ENCODE data around the gene PRKAB1.
"Not testable (repeated sequence)": the region's sequence is repeated elsewhere in the genome, so short reads cannot be mapped to it uniquely, and the experiment has no call there.

PRKAB1 gene

DNA sequence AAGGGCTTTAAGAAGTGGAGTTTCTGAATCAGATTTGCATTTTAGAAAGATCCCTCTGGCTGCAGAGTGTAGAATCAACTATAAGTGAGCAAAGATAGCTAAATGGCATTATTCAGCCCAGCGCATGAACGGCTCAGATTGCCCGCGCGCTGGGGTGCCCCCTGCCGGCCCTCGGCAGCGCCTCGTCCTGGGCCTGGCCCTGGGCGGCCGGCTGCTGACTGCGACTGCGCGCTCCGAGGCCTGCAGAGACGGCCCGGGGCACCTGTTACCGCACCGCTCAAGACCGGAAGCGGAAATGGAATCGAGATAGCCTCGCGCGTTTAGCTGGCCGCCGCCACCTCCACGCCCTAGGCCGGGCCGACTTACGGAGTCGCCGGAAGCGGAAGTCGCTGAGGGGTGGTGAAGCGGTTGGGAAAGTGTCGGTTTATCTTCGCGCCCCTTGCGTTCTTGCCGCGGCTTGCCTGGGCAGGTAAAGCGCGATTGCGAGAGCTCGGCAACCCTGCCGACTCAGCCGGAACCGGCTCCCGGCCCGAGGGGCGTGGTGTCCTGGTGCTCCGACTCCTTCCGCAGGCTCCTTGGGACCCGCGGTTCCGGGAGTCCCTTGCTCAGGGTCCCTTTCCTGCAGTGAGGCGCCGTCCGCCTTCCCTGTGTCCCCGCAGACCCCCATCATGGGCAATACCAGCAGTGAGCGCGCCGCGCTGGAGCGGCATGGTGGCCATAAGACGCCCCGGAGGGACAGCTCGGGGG is at the start of gene PRKAB1:
Gene PRKAB1, plus strand, starts transcription at position 557 of the 747 bp plus-strand sequence. Its CDS starts 112 bp downstream, at position 669.
- DNase-seq (ENCODE audit: low read depth): peak; percentile 94

DNA sequence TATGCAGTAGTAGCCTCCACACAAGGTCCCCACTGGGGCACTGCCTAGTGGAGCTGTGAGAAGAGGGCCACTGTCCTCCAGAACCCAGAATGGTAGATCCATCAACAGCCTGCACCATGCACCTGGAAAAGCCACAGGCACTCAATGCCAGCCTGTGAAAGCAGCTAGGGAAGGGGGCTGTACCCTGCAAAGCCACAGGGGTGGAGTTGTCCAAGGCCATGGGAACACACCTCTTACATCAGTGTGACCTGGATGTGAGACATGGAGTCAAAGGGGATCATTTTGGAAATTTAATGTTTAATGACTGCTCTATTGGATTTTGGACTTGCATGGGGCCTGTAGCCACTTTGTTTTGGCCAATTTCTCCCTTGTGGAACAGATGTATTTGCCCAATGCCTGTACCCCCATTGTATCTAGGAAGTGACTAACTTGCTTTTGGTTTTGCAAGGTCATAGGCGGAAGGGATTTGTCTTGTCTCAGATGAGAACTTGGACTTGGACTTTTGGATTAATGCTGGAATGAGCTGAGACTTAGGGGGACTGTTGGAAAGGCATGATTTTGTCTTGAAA is 49.5 kb upstream of the PRKAB1 start:
- not testable (repeated sequence) for DNase-seq (ENCODE audit: low read depth)

DNA sequence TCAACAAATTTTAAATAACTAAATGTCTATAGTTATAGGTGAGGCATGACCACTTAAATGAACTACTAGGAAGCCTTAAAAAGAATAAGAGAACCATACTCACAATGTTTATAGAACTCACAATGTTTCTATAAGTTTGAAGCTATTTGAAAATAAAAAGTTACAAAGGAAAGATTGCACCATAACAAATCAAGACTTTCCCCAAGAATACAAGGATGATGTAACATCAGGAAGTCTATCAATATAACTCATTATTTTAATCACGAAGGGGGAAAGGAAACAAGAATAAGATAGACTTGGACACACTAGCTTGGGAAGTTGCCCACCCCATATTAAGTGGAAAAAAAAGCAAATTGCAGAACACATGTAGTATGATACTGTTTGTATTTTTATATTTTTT is 47.4 kb upstream of the PRKAB1 start:
- no peak for DNase-seq (ENCODE audit: low read depth)

GRCh38 chr12:119621878-119622277 is 46.1 kb upstream of the PRKAB1 start:
- peak; percentile 9 for DNase-seq (ENCODE audit: low read depth)

GRCh38 chr12:119624966-119625365 is 43.0 kb upstream of the PRKAB1 start:
- DNase-seq (ENCODE audit: low read depth): no peak

DNA sequence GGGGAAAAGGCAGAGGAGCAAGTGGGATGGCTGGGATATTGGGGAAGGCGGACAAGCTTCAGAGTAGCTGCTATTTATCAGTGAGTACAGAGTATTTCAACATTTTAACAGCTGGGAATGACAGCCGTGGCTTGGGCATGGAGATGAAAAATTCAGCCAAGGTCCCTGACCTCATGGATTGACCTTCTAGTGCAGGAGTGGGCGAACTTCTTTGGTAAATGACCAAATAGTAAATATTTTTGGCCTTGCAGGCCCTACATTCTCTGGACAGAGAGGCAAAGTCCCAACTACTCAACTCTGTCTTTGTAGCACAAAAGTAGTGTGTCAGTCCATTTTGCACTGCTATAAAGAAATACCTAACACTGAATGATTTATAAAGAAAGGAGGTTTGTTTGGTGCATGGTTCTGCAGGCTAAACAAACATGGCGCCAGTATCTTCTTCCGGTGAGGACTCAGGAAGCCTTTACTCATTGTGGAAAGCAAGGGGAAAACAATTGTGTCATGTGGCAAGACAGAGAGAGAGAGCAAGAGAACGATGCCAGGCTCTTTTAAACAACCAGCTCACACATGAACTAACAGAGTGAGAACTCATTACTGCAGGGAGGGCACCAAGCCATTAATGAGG is 40.8 kb upstream of the PRKAB1 start:
- no peak for DNase-seq (ENCODE audit: low read depth)

GRCh38 chr12:119627686-119628085 is 40.2 kb upstream of the PRKAB1 start:
- DNase-seq (ENCODE audit: low read depth): no peak

GRCh38 chr12:119630223-119630780 is 37.6 kb upstream of the PRKAB1 start:
- DNase-seq (ENCODE audit: low read depth): no peak

GRCh38 chr12:119630962-119631550 is 36.9 kb upstream of the PRKAB1 start:
- no peak for DNase-seq (ENCODE audit: low read depth)

DNA sequence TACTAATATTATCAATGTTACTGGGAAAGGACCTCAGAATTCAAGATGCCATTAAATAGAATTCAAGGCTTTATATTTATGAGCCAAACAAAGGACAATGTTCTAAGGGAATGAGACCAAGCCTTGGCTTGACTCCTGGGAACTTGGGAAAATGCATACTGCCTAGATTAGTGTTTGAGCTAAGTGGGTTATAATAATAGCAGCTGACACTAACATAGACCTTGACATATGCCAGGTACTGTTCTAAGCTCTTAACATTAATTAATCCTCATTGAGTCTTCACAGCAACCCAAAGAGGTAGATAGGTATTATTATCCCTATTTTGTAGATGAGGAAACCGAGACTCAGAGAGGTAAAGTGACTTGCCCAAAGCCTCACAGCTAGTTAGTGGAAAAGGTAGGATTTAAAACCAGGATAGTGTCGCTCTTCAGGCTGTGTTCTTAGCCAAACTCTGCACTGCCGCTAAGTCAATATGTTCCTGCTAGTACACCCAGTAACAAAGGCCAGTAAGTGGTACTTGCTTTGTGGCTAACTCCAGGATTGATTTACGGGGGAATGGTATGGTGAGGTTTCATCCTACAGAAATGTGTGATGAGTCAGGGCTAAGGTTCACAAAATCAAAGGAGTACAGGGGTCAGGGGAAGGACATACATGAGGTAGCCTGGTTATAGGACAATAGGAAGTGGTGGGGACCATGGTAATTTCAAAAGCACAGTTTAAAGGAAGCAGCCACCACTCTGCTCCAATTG is 35.8 kb upstream of the PRKAB1 start:
- no peak for DNase-seq (ENCODE audit: low read depth)

DNA sequence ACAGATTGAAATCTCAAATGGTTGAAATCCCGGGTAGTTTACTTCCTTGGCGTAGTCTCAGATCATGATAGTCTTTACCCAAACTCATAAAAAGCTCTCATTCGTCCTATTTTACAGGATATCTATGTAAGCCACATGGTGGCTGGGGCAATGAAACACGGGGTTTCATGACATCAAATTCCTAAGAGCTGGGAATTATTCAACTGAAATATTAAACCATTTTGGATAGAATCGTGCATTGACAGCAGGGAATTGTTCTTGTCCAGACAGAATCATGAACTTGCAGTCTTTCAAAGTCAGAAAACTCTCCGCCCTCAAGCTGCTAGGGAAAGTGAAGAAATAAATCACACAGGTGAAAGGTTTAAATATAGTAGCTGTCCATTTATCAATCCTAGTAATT is 33.2 kb upstream of the PRKAB1 start:
- DNase-seq (ENCODE audit: low read depth): no peak

- no peak for DNase-seq (ENCODE audit: low read depth)
These were observed 24.9 kb upstream of the PRKAB1 start for GRCh38 chr12:119642986-119643385.

DNA sequence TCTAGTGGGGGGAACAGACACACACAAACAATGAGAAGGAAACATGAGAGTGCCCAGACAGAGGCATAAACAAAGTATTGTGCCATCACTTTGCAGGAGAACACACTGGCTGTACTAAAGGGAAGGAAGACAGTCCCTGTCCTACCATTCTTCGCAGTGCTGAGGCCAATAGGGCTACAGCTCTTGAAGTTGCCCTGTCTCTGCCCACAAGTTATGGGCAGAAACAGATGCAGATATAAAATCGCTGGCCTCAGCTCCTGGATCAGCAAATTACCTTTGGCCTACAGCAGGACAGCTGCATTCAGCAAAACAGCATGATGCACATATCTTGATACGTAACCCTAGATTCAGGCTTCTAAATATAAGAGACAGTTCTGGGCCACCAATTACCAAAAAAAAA is 23.0 kb upstream of the PRKAB1 start:
- no peak for DNase-seq (ENCODE audit: low read depth)

DNA sequence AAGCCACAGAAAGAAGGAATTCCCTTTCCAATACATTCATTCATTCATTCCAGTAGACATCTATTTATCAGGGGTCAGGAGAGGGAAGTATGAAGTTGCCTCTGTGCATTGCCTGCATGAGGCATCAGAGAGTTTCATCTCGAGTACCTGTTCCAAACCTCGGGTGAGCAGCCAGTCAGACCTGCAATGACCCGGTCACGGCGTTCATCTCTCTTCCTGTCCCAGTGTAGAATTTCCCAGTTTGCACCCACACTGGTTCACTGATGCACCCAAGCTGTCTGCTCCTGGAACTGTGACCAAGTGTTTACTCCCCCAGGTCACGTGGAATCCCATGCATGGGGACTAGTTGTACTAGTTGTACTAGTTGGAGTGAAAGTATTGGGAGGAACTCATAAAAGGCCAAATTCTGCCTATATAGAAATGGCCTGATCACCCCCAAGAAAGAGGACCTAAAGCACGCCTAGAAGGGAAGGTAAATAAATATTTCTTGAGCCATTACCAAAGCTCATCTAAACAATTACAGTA is 22.3 kb upstream of the PRKAB1 start:
- DNase-seq (ENCODE audit: low read depth): no peak

- no peak for DNase-seq (ENCODE audit: low read depth)
These were observed 18.6 kb upstream of the PRKAB1 start for GRCh38 chr12:119649202-119649808.

DNA sequence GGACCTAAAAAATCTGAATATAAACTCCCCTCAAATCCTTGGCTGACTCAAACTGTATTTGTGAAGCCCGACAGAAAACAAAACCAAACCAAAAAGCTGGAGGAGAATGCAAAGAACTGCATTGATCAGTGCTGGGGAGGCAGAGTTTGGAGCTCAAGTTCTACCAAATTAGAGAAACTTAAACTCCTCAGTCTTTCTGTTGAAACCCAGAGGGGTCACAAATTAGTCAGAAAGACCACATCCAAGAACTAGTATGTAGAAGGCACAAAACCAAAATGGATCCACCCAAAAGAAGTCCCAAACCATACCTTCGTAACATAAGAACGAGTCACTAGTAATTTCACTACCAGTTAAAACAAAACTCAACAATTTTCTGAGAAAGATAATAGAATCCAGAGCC is 15.3 kb upstream of the PRKAB1 start:
- DNase-seq (ENCODE audit: low read depth): no peak

DNA sequence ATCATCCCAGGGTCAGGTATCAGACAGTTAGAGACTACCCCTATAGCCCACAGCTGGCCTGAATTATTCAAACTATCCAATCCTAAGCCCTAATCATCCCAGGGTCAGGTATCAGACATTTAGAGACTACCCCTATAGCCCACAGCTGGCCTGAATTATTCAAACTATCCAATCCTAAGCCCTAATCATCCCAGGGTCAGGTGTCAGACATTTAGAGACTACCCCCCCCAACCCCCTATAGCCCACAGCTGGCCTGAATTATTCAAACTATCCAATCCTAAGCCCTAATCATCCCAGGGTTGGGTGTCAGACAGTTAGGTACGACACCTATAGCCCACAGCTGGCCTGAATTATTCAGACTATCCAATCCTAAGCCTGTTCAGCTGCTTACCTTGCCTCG is 10.9 kb upstream of the PRKAB1 start:
- DNase-seq (ENCODE audit: low read depth): not testable (repeated sequence)

GRCh38 chr12:119658166-119658565 is 9.8 kb upstream of the PRKAB1 start:
- DNase-seq (ENCODE audit: low read depth): not testable (repeated sequence)

DNA sequence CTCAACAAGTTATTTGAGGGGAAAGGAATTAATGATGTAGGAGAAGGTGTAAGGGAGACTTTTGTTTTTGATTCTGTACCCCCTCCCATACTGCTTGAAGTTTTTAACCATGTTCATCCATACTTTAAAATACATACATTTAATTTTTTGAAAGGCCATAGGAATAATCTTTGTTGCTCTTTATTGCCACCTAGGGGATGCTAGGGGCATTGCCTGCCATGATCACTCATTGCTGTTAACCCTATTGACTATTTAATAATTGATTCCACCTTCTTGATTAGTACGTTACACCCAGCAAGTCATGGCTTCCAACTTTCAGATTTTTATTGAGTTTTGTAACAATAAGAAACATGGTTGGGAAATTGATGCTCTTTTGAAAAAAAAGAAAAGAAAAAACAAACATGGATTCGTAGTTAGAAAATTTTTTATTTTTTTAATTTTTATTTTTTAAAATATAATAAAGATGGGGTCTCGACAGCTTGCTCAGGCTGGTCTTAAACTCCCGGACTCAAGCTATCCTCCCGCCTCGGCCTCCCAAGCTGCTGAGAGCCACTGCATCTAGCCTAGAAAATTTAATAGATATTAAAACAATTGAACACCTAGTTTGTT is 8.5 kb upstream of the PRKAB1 start:
- no peak for DNase-seq (ENCODE audit: low read depth)

GRCh38 chr12:119660076-119660475 is 7.9 kb upstream of the PRKAB1 start:
- no peak for DNase-seq (ENCODE audit: low read depth)

- no peak for DNase-seq (ENCODE audit: low read depth)
These were observed 6.1 kb upstream of the PRKAB1 start for GRCh38 chr12:119661882-119662281.
